Astrocyte of the cerebellum (primary cell): ENCODE data around the gene AHNAK2.

Source experiments
- DNase-seq: peaks from one replicate; pipeline ENCODE4 v3.0.0-alpha.2; 2011; ENCODE audit warnings: low read depth
- H3K4me3 ChIP-seq: 2 replicates; pipeline ENCODE4 v1.5.1; 2011; ENCODE audit warnings: mild to moderate bottlenecking, low read depth, low read length, moderate library complexity
- in situ Hi-C: cut with HindIII; loops from 2 replicates; pipeline ENCODE4 v1.10.0; 2017; ENCODE audit warnings: low sequenced_read_pairs
- TF ChIP-seq, protein P1 (sequence below): IDR thresholded peaks from 2 replicates; pipeline ENCODE4 v1.5.1; 2012; ENCODE audit warnings: low read length, low read depth, moderate library complexity, mild to moderate bottlenecking; ENCODE audit errors: missing control alignments

AHNAK2 gene

GRCh38 chr14:105023144-105023543, 45.0 kb upstream of the AHNAK2 start:
- TF ChIP-seq, protein P1, sequence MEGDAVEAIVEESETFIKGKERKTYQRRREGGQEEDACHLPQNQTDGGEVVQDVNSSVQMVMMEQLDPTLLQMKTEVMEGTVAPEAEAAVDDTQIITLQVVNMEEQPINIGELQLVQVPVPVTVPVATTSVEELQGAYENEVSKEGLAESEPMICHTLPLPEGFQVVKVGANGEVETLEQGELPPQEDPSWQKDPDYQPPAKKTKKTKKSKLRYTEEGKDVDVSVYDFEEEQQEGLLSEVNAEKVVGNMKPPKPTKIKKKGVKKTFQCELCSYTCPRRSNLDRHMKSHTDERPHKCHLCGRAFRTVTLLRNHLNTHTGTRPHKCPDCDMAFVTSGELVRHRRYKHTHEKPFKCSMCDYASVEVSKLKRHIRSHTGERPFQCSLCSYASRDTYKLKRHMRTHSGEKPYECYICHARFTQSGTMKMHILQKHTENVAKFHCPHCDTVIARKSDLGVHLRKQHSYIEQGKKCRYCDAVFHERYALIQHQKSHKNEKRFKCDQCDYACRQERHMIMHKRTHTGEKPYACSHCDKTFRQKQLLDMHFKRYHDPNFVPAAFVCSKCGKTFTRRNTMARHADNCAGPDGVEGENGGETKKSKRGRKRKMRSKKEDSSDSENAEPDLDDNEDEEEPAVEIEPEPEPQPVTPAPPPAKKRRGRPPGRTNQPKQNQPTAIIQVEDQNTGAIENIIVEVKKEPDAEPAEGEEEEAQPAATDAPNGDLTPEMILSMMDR = no peak
- DNase-seq = no peak
- no peak overlapping the region for H3K4me3 ChIP-seq
- in situ Hi-C loops = no loop called here

GRCh38 chr14:105022276-105022670, 44.1 kb upstream of the AHNAK2 start:
- in situ Hi-C loops = no loop called here
- TF ChIP-seq, protein P1 = no peak
- H3K4me3 ChIP-seq = peak overlapping the region; percentile 70

GRCh38 chr14:105021656-105022275, 43.6 kb upstream of the AHNAK2 start:
- TF ChIP-seq, protein P1 = peak; percentile 21
- in situ Hi-C loops = no loop called here
- H3K4me3 ChIP-seq = peak overlapping the region; percentile 70
- DNase-seq = no peak

More at GRCh38 chr14:105022276-105022670, 44.1 kb upstream of the AHNAK2 start:
- DNase-seq = no peak

DNA sequence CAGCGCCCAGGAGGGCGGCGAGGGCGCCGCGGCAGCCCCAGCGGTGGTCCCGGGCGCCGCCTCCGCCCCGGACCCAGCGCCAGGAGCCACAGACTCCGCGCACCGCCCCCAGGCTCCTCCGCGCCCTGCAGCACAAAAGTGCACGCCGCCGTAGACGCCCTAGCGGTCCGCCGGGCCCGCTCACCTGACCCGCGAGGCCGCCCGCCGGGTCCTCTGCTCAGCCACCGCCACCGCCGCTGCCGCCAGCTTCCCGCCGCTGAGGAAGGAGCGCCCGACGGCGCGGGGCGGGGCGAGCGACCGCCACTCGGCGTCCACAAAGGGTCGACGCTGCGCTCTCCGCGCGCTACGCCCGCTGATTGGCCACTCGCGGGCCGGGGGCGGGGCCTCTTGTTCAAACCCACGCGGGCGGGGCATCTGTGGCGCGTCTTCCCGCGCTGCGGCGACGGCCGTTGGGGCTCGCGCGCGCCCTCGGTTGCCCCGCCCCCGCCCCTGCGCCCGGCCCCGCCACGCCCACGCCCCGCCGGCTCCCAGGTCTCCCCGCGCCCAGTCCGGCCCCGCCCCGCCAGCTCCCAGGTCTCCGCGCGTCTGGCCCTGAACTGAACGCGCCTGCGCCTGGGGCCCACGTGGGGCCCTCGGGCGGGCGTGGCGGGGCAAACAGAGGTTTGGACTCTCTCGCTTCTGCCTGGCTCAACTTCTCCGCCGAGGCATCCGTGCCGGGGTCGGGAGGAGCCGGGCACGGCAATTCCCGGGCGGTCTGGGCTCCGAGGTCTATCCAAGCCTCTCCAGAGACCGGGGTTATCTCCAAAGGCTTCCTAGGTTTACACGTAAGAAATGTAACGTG, 42.9 kb upstream of the AHNAK2 start, which contains the start of gene CDCA4:
CDCA4 (minus strand) TSS at position 269 of the 841 bp plus-strand sequence. CDS start 9,154 bp downstream, outside the sequence.
- DNase-seq = peak; percentile 88
- H3K4me3 ChIP-seq = peak within 1 kb of the TSS; percentile 70
- TF ChIP-seq, protein P1 = no peak
- in situ Hi-C loops = no loop called here

- H3K4me3 ChIP-seq = peak overlapping the region; percentile 66
- no peak for DNase-seq
- TF ChIP-seq, protein P1 = no peak
- in situ Hi-C loops = no loop called here
Measured at GRCh38 chr14:105019861-105020814, 42.0 kb upstream of the AHNAK2 start.

DNA sequence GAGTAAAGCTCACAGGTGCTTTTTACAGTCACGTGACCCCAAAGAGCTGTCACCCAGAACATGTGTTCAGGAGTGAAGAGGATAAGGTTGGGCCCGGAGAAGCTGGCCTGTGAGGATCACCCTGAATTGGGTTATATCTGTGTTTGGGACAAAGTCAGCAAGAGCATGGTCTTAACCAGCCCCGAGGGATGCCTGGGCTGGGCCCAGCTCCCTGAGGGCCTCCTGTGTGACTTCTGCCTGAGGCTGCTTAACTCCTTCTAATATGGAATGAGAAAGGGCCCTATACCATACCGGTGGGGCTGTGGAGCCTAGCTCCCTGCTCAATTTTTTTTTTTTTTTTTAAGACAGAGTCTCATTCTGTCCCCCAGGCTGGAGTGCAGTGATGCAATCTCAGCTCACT, 40.2 kb upstream of the AHNAK2 start:
- no peak for DNase-seq
- no peak overlapping the region for H3K4me3 ChIP-seq
- in situ Hi-C loops = no loop called here
- TF ChIP-seq, protein P1 = no peak
